Neutrophil (primary cell): ENCODE results near the gene WDFY3.

Experiments used
- H3K27ac ChIP-seq: fragments of 200-600 bp; sonication (generic); 2 replicates; pipeline ENCODE4 v1.5.1; 2016; ENCODE audit warnings: mild to moderate bottlenecking, moderate library complexity
- H3K27me3 ChIP-seq: fragments of 200-600 bp; sonication (generic); 2 replicates; pipeline ENCODE4 v1.6.0; 2016; ENCODE audit warnings: mild to moderate bottlenecking
- H3K36me3 ChIP-seq: fragments of 200-600 bp; sonication (generic); 2 replicates; pipeline ENCODE4 v1.5.1; 2017
- H3K4me1 ChIP-seq, 2 experiments: fragments of 200-600 bp in 1 of 2; sonication (generic) in 1 of 2; 1 replicate in 1 of 2; 2 replicates in 1 of 2; pipeline versions ENCODE4 v1.5.1 to v1.6.1; 2013 to 2016; ENCODE audit warnings: low read depth in 1 of 2, low read length in 1 of 2, mild to moderate bottlenecking in 1 of 2, moderate library complexity in 1 of 2; ENCODE audit not compliant: control insufficient read depth in 1 of 2, insufficient read depth in 1 of 2
- H3K4me3 ChIP-seq, 2 experiments: fragments of 200-600 bp in 1 of 2; sonication (generic) in 1 of 2; 1 replicate in 1 of 2; 2 replicates in 1 of 2; pipeline ENCODE4 v1.5.1; 2013 to 2016; ENCODE audit warnings: low read depth in 1 of 2, low read length in 1 of 2, mild to moderate bottlenecking in 1 of 2, moderate library complexity in 1 of 2
- H3K9me3 ChIP-seq: fragments of 200-600 bp; sonication (generic); 2 replicates; pipeline ENCODE4 v1.5.1; 2016
- CTCF ChIP-seq: fragments of 200-600 bp; sonication (generic); IDR thresholded peaks from 2 replicates; pipeline ENCODE4 v1.5.1; 2016; ENCODE audit warnings: antibody characterized with exemption

WDFY3 gene

GRCh38 chr4:84738622-84739021 lies 227.9 kb downstream of the WDFY3 start:
- peaks cover 100% of the 10 kb centered on the region for H3K36me3 ChIP-seq
- TF ChIP-seq CTCF, result no peak
- no peak overlapping the region for H3K4me3 ChIP-seq
- no peaks in the 10 kb centered on the region for H3K4me1 ChIP-seq
- H3K27ac ChIP-seq, result no peak overlapping the region
- no peaks in the 10 kb centered on the region for H3K9me3 ChIP-seq
- no peaks in the 10 kb centered on the region for H3K27me3 ChIP-seq

GRCh38 chr4:84737656-84738055 lies 228.8 kb downstream of the WDFY3 start:
- Histone ChIP-seq H3K27ac (no peak overlapping the region), H3K36me3 (peaks cover 100% of the 10 kb centered on the region), H3K4me1 (no peaks in the 10 kb centered on the region), H3K27me3 (no peaks in the 10 kb centered on the region), H3K9me3 (no peaks in the 10 kb centered on the region), H3K4me3 (no peak overlapping the region)
- no peak for TF ChIP-seq CTCF

GRCh38 chr4:84734037-84734436 lies 232.5 kb downstream of the WDFY3 start:
- Histone ChIP-seq H3K27me3 (no peaks in the 10 kb centered on the region), H3K36me3 (peaks cover 90% of the 10 kb centered on the region), H3K4me1 (no peaks in the 10 kb centered on the region), H3K9me3 (no peaks in the 10 kb centered on the region), H3K27ac (no peak overlapping the region), H3K4me3 (no peak overlapping the region)
- TF ChIP-seq CTCF, result no peak

- H3K36me3 ChIP-seq, result peaks cover 85% of the 10 kb centered on the region
- TF ChIP-seq CTCF, result no peak
Observed at GRCh38 chr4:84733343-84734033, 233.0 kb downstream of the WDFY3 start.

GRCh38 chr4:84730375-84730774 lies 236.1 kb downstream of the WDFY3 start:
- H3K27me3 ChIP-seq, result no peaks in the 10 kb centered on the region
- H3K4me1 ChIP-seq, result peaks cover 0 to 6% of the 10 kb centered on the region in 2 experiments
- no peak overlapping the region for H3K27ac ChIP-seq
- H3K4me3 ChIP-seq, result no peak overlapping the region
- peaks cover 57% of the 10 kb centered on the region for H3K36me3 ChIP-seq
- TF ChIP-seq CTCF, result no peak
- H3K9me3 ChIP-seq, result no peaks in the 10 kb centered on the region

More at GRCh38 chr4:84733343-84734033, 233.0 kb downstream of the WDFY3 start:
- Histone ChIP-seq H3K27me3 (no peaks in the 10 kb centered on the region), H3K9me3 (no peaks in the 10 kb centered on the region), H3K4me3 (no peak overlapping the region), H3K27ac (no peak overlapping the region), H3K4me1 (no peaks in the 10 kb centered on the region)
